IPS-NIHi7 (cell line): Measurements from ENCODE around the gene EMC9.

Source experiments
- DNase-seq: peaks from one replicate; pipeline ENCODE4 v3.0.0; 2012; ENCODE audit warnings: mixed read lengths; ENCODE audit errors: extremely low spot score

The EMC9 gene

GRCh38 chr14:24149302-24149969 lies 8.0 kb upstream of the EMC9 start:
- DNase-seq: no peak

DNA sequence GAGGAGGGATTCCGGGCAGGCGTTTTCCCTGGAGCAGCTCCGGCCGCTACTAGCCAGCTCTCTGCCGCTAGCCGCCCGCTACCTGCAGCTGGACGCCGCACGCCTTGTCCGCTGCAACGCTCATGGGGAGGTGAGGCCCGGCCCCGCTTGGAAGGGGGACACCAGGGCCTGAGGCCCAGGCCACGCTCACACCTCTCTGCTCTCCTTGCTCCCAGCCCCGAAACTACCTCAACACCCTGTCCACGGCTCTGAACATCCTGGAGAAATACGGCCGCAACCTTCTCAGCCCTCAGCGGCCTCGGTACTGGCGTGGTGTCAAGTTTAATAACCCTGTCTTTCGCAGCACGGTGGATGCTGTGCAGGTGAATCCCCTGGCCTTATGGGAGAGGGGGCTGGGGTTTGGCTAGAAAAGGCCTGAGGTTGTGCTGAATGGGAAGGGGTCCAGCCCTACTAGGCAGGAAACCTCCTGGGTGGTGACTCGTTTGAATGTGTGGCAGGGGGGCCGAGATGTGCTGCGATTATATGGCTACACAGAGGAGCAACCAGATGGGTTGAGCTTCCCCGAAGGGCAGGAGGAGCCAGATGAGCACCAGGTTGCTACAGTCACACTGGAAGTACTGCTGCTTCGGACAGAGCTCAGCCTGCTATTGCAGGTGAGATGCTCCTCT lies 6.5 kb upstream of the EMC9 start:
- no peak for DNase-seq

GRCh38 chr14:24146978-24147760 lies 5.8 kb upstream of the EMC9 start, which contains the start of gene RNF31:
RNF31 (plus strand) TSS chr14:24147498; CDS start chr14:24147699, 201 bp downstream.
- peak; percentile 97 for DNase-seq

- DNase-seq: peak; percentile 98
Measured at GRCh38 chr14:24146453-24146977, 5.1 kb upstream of the EMC9 start, which contains the start of gene PSME2. PSME2 (minus strand) TSS chr14:24146610; CDS start chr14:24146581, 29 bp downstream.

GRCh38 chr14:24145690-24146452 lies 4.5 kb upstream of the EMC9 start:
- no peak for DNase-seq

DNA sequence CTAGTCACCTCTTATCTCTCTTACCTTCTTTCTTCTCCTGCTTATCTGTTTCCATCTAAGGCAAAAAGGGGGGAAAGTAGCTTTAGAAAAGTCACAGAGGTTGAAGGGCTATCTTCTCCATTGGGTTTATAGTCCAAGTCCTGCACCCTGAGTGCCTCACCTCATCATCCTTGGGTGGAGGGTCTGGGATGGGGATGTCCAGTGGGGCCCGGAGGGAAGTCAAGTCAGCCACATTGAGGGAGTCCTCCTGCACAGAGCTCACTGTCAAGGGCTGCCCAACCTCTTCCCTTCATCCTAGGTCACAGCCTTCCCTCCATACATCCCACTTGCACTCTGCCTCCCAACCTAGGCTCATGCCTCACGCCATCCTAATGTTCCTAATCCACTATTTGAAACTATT lies 3.8 kb upstream of the EMC9 start:
- no peak for DNase-seq

DNA sequence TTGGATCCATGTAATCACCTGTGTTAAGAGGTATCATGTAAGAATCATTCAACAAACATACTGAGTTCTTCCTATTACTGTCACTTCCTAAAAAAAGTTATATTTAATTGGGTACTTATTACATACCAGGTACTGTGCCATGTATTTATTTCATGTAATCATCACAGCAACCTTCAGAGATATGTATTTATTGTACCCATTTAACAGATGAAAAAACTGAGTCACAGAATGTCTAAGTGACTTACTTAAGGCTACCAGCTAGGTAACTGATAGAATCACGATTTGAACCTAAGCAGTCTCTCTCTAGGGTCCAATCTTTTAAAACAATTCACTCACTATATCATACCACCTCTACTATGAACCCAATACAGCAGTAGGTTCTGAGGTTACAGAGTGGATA lies 3.1 kb upstream of the EMC9 start:
- no peak for DNase-seq

DNA sequence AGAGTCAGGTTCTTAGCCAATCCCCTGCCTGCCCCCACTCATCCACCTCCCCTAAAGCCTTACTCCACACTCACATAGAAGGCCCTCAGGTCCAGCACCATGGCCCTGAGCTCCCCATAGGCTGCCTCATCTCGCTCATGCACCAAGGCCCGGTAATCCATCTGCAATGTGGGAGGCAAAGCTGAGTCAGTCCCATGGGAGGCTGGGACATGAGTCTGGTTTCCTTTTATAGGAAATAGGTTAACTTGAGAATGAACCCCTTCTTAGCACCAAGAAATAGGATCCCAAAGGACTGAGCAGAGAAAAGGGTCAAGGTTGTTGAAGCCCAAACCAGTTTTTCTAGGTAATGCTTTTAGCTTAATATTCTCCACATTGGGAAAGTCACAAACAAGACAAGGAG lies 2.1 kb upstream of the EMC9 start:
- no peak for DNase-seq

DNA sequence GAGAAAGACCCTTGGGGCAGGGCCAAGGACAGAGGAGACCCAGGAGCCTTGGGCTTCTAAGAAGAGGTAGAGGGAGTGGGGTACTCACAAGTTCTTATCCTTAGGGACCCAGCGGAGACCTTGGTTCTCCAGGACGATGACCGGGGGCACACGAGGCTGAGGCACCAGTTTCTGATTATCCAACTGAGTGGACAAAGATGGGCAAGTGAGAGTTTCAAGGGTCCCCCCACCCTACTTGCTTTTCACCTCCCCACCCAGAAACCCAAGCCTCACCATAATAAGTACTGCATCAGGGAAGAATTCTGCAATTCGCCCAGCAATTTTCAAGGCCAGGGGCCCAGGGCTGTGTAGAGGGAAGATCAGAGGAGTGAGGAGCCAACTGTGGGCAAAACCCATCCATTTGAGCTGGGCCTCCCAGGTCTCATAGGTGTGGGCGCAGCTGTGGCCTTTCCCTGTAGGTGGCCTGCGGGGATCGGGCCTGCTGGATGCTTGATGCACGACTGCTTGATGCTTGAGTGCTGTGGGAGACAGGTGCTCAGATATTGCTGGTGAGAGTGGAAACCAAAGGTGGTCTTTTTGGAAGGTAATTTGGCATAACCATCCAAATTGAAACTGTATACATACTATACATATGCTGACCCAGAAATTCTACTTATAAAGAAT lies 2.0 kb downstream of the EMC9 start:
- DNase-seq: no peak

GRCh38 chr14:24138396-24139271 lies 2.8 kb downstream of the EMC9 start:
- DNase-seq: no peak

GRCh38 chr14:24137529-24138395 lies 3.6 kb downstream of the EMC9 start:
- DNase-seq: no peak

- no peak for DNase-seq
Measured at GRCh38 chr14:24136684-24137528, 4.5 kb downstream of the EMC9 start.

GRCh38 chr14:24135834-24136683 lies 5.3 kb downstream of the EMC9 start, which contains the start of gene PSME1:
PSME1 (plus strand) TSS chr14:24136194; CDS start chr14:24136263, 69 bp downstream.
- peak; percentile 93 for DNase-seq

GRCh38 chr14:24135584-24135833 lies 5.9 kb downstream of the EMC9 start:
- DNase-seq: no peak

DNA sequence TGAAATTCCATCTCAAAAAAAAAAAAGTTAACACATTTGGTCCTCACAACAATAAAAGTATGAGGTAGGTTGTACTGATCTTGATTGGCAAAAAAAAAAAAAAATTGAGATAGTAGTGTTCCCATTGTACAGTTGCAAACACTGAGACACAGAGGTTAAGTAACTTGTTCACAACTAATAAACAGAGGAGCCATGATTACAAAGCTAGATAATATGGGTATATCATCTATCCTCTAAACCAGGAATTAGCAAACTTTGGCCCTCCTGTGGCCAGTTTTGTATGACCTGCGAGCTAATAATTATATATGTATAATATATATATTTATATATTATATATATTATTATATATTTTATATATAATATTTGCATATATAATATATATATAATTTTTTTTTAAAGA lies 7.7 kb downstream of the EMC9 start:
- DNase-seq: no peak

DNA sequence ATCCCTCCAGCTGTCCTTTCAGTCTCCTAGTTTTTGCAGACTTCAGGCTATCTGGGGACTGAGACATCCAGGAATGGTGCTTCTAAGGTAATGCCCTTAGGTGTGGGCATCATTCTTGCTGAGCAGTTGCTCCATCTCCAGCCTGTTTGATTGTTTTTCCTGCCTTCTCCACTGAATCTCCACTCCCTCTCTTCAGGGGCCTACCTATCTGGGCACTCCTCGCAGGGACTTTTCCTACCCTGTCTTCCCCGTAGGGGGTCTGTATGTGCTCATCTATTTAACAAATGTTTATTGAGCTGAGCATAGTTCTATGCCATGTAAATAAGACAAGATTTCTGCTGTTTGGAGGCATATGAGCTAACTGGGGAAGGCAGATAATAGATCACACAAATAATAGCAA lies 8.4 kb downstream of the EMC9 start:
- DNase-seq: no peak

DNA sequence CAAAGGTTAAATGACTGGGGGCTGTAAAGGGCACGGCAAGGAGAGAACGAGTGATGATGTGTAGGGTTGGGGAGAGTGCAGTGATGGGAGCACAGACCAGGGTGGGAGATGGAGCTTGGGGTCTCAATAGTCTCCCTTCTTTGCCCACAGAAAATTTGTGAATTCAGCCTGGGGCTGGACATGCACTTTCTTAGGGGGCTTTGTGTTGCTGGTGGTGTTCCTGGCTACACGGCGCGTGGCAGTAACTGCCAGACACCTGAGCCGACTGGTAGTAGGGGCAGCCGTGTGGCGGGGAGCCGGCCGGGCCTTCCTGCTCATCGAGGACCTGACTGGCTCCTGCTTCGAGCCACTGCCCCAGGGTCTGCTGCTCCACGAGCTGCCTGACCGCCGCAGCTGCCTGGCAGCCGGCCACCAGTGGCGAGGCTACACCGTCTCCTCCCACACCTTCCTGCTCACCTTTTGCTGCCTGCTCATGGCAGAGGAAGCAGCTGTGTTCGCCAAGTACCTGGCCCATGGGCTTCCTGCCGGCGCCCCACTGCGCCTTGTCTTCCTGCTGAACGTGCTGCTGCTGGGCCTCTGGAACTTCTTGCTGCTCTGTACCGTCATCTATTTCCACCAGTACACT lies 9.2 kb downstream of the EMC9 start:
- no peak for DNase-seq
